ENCODE data around the gene RAPGEF2.

- TF ChIP-seq CTCF (IDR thresholded peaks at IDR 0.05) (no peak), POLR2A (IDR thresholded peaks at IDR 0.05) (no peak)
Observed at GRCh38 chr4:159344877-159345276, 242.0 kb downstream of the RAPGEF2 start.
